Prostate gland (tissue), 2 donors: ENCODE measurements around the gene NTM. TPM values are rescaled to one million over a fixed set of nuclear protein-coding genes. Genes with fewer than 3 reads are reported as not detected.

Experiments used
- DNase-seq: peaks from one replicate; pipeline ENCODE4 v3.0.0-alpha.2; 2019; ENCODE audit warnings: low spot score
- H3K27ac ChIP-seq, 2 donors: fragments of 200-600 bp; sonication (generic); 2 replicates each; pipeline ENCODE4 v1.5.1; 2017 to 2019
- H3K27me3 ChIP-seq: fragments of 200-600 bp; sonication (generic); replicated peaks from 2 replicates; pipeline ENCODE4 v1.5.1; 2019; ENCODE audit not compliant: insufficient read depth
- H3K36me3 ChIP-seq, 2 donors: fragments of 200-600 bp; sonication (generic); 1 replicate in 1 of 2; 2 replicates in 1 of 2; pipeline versions ENCODE4 v1.5.1 to v1.8.1; 2017 to 2019
- H3K4me1 ChIP-seq: fragments of 200-600 bp; sonication (generic); replicated peaks from 2 replicates; pipeline ENCODE4 v1.5.1; 2019
- H3K4me3 ChIP-seq, 2 donors: fragments of 200-600 bp; sonication (generic); 2 replicates each; pipeline ENCODE4 v1.5.1; 2017 to 2019
- H3K9me3 ChIP-seq: fragments of 200-600 bp; sonication (generic); 2 replicates; pipeline ENCODE4 v1.5.1; 2017
- CTCF ChIP-seq, 4 experiments: fragments of 200-600 bp in 2 of 4; fragments of 450-650 bp in 2 of 4; sonication (generic) in 2 of 4; IDR thresholded peaks; 1 replicate in 3 of 4; 2 replicates in 1 of 4; pipeline ENCODE4 v1.5.1; 2016 to 2019; ENCODE audit warnings: antibody characterized with exemption in 4 of 4, mild to moderate bottlenecking in 2 of 4, moderate library complexity in 2 of 4
- POLR2A ChIP-seq: fragments of 450-650 bp; IDR thresholded peaks from one replicate; pipeline ENCODE4 v1.6.1; 2016; ENCODE audit warnings: antibody characterized with exemption, mild to moderate bottlenecking
- POLR2AphosphoS5 ChIP-seq: sonication (generic); formaldehyde crosslinking; IDR thresholded peaks from one replicate; pipeline ENCODE4 v1.6.1; 2017; ENCODE audit warnings: antibody characterized with exemption
- WGBS: methylation state at CpG from one replicate; pipeline ENCODE4 v1.1.5; 2018; 5-methylcytosine and 5-hydroxymethylcytosine counted together
- intact Hi-C: fragments of 100-400 bp; cut with DNase I; formaldehyde crosslinking; loops from one replicate; pipeline ENCODE4 v1.14.2; 2022
- total RNA-seq, 2 donors: library from RNA; depleted of rRNA; stranded (reverse); fragments of >200 nt; gene quantifications; one replicate each; pipeline ENCODE4 v1.1.0, GENCODE V29; 2016

Gene NTM
- total RNA-seq, 2 donors from 2014 or later = 7.4 TPM; not detected in 1

- Histone ChIP-seq H3K4me3 (no peak overlapping the region), H3K4me1 (no peaks in the 10 kb centered on the region), H3K36me3 (no peaks in the 10 kb centered on the region), H3K27ac (no peak overlapping the region), H3K9me3 (no peaks in the 10 kb centered on the region), H3K27me3 (no peaks in the 10 kb centered on the region)
- WGBS = 78% methylated on average over 2 of the region's 2 CpGs
- intact Hi-C loops = no loop called here
- TF ChIP-seq POLR2A = no peak
- no peak for TF ChIP-seq POLR2AphosphoS5
- TF ChIP-seq CTCF (IDR thresholded peaks at IDR 0.05) = no peak
- DNase-seq = no peak
Observed at GRCh38 chr11:131658952-131659351, 288.5 kb downstream of the NTM start.

GRCh38 chr11:131659931-131660330 is 289.5 kb downstream of the NTM start:
- H3K4me3 ChIP-seq = no peak overlapping the region
- no peaks in the 10 kb centered on the region for H3K27me3 ChIP-seq
- intact Hi-C loops = no loop called here
- H3K9me3 ChIP-seq = no peaks in the 10 kb centered on the region
- H3K27ac ChIP-seq = no peak overlapping the region
- WGBS = 83% methylated on average over 11 of the region's 11 CpGs
- TF ChIP-seq POLR2AphosphoS5 (no peak), POLR2A (no peak), CTCF (IDR thresholded peaks at IDR 0.05) (no peak)
- H3K4me1 ChIP-seq = no peaks in the 10 kb centered on the region
- no peaks in the 10 kb centered on the region for H3K36me3 ChIP-seq
- no peak for DNase-seq

GRCh38 chr11:131661132-131661531 is 290.7 kb downstream of the NTM start:
- WGBS = 91% methylated on average over 3 of the region's 3 CpGs
- no peaks in the 10 kb centered on the region for H3K27me3 ChIP-seq
- H3K36me3 ChIP-seq = no peaks in the 10 kb centered on the region
- TF ChIP-seq POLR2A = no peak
- TF ChIP-seq POLR2AphosphoS5 = no peak
- TF ChIP-seq CTCF (IDR thresholded peaks at IDR 0.05) = no peak
- intact Hi-C loops = no loop called here
- H3K4me3 ChIP-seq = no peak overlapping the region
- no peaks in the 10 kb centered on the region for H3K4me1 ChIP-seq
- no peak for DNase-seq
- no peak overlapping the region for H3K27ac ChIP-seq
- H3K9me3 ChIP-seq = no peaks in the 10 kb centered on the region

- DNase-seq = no peak
- no peak overlapping the region for H3K4me3 ChIP-seq
- no peaks in the 10 kb centered on the region for H3K36me3 ChIP-seq
- intact Hi-C loops = no loop called here
- no peaks in the 10 kb centered on the region for H3K9me3 ChIP-seq
- 66% methylated on average over 13 of the region's 13 CpGs for WGBS
- TF ChIP-seq POLR2AphosphoS5 (no peak), POLR2A (no peak), CTCF (IDR thresholded peaks at IDR 0.05) (no peak)
- H3K4me1 ChIP-seq = no peaks in the 10 kb centered on the region
- H3K27ac ChIP-seq = no peak overlapping the region
- H3K27me3 ChIP-seq = no peaks in the 10 kb centered on the region
Observed at GRCh38 chr11:131662317-131662972, 292.0 kb downstream of the NTM start.

- intact Hi-C loops = no loop called here
- TF ChIP-seq CTCF (IDR thresholded peaks at IDR 0.05) (no peak), POLR2A (no peak), POLR2AphosphoS5 (no peak)
Observed at GRCh38 chr11:131662993-131663392, 292.6 kb downstream of the NTM start.

More at GRCh38 chr11:131662993-131663392, 292.6 kb downstream of the NTM start:
- Histone ChIP-seq H3K4me1 (no peaks in the 10 kb centered on the region), H3K27ac (no peak overlapping the region), H3K9me3 (no peaks in the 10 kb centered on the region), H3K4me3 (no peak overlapping the region), H3K36me3 (no peaks in the 10 kb centered on the region), H3K27me3 (no peaks in the 10 kb centered on the region)
- no peak for DNase-seq
- 78% methylated on average over 9 of the region's 9 CpGs for WGBS
